Stimulated activated CD4-positive, alpha-beta T cell treated with anti-CD3 and anti-CD28 coated beads, Interleukin-12 subunit alpha, Interleukin-12 subunit beta, amount 100 ng/mL, for 4 hours (primary cell): ENCODE results near the gene JAZF1.

Experiments
- DNase-seq: peaks from one replicate; pipeline ENCODE4 v3.0.0-alpha.2; 2020

The JAZF1 gene

GRCh38 chr7:28191184-28191583 lies 10.6 kb upstream of the JAZF1 start:
- DNase-seq = no peak

- DNase-seq = no peak
These were observed 9.6 kb upstream of the JAZF1 start for GRCh38 chr7:28190077-28190710.

- no peak for DNase-seq
These were observed 6.4 kb upstream of the JAZF1 start for GRCh38 chr7:28187012-28187411.

GRCh38 chr7:28183627-28184026 lies 3.0 kb upstream of the JAZF1 start:
- no peak for DNase-seq

GRCh38 chr7:28182071-28182471 lies 1.5 kb upstream of the JAZF1 start:
- DNase-seq = no peak

GRCh38 chr7:28181416-28181815 lies 821 bp upstream of the JAZF1 start:
- no peak for DNase-seq

- no peak for DNase-seq
These were observed 598 bp downstream of the JAZF1 start for GRCh38 chr7:28180031-28180363.

- DNase-seq = peak; percentile 63
These were observed 1.2 kb downstream of the JAZF1 start for GRCh38 chr7:28179120-28180030.

- no peak for DNase-seq
These were observed 2.0 kb downstream of the JAZF1 start for GRCh38 chr7:28178599-28178998.

GRCh38 chr7:28177836-28178235 lies 2.8 kb downstream of the JAZF1 start:
- no peak for DNase-seq

GRCh38 chr7:28176645-28177044 lies 4.0 kb downstream of the JAZF1 start:
- DNase-seq = no peak

GRCh38 chr7:28176174-28176573 lies 4.4 kb downstream of the JAZF1 start:
- DNase-seq = no peak

GRCh38 chr7:28174901-28175661 lies 5.5 kb downstream of the JAZF1 start:
- DNase-seq = no peak

GRCh38 chr7:28174442-28174841 lies 6.2 kb downstream of the JAZF1 start:
- DNase-seq = no peak

GRCh38 chr7:28173531-28173930 lies 7.1 kb downstream of the JAZF1 start:
- DNase-seq = no peak

GRCh38 chr7:28172958-28173357 lies 7.6 kb downstream of the JAZF1 start:
- DNase-seq = no peak

GRCh38 chr7:28170701-28171100 lies 9.9 kb downstream of the JAZF1 start:
- no peak for DNase-seq

- DNase-seq = no peak
These were observed 11.4 kb downstream of the JAZF1 start for GRCh38 chr7:28169230-28169629.

- no peak for DNase-seq
These were observed 12.0 kb downstream of the JAZF1 start for GRCh38 chr7:28168393-28169158.

GRCh38 chr7:28166982-28167715 lies 13.4 kb downstream of the JAZF1 start:
- DNase-seq = no peak

GRCh38 chr7:28165961-28166955 lies 14.3 kb downstream of the JAZF1 start:
- DNase-seq = no peak
